Activated T-helper 17 cell treated with anti-CD3 and anti-CD28 coated beads, Interleukin-2, amount 50 U/mL, for 72 hours (primary cell): ENCODE measurements around the gene ANO1. TPM values are rescaled to one million over a fixed set of nuclear protein-coding genes. Genes with fewer than 3 reads are reported as not detected.

Experiments used
- ATAC-seq: fragments of 150-1000 bp; cut with Tn5 transposase; replicated peaks from 2 replicates; pipeline ENCODE4 v1.10.0; 2021; ENCODE audit warnings: mild to moderate bottlenecking, moderate library complexity
- H3K27ac Mint-ChIP-seq: one replicate; pipeline ENCODE4 v1.8.0; 2022; ENCODE audit warnings: mixed read lengths
- H3K27me3 Mint-ChIP-seq: one replicate; pipeline ENCODE4 v1.8.0; 2022; ENCODE audit warnings: mixed read lengths
- H3K36me3 Mint-ChIP-seq: one replicate; pipeline ENCODE4 v1.8.0; 2022; ENCODE audit warnings: low read depth, mild to moderate bottlenecking, mixed read lengths
- H3K4me1 Mint-ChIP-seq: one replicate; pipeline ENCODE4 v1.8.0; 2022; ENCODE audit warnings: mixed read lengths
- H3K4me3 Mint-ChIP-seq: one replicate; pipeline ENCODE4 v1.8.0; 2022; ENCODE audit warnings: mild to moderate bottlenecking, mixed read lengths
- H3K9me3 Mint-ChIP-seq: one replicate; pipeline ENCODE4 v1.8.0; 2022; ENCODE audit warnings: mixed read lengths
- total RNA-seq, 2 donors: library from RNA; stranded (reverse); gene quantifications; one replicate each; pipeline ENCODE4 v1.2.3, GENCODE V29; 2022

ANO1 gene
- total RNA-seq, 2 donors from 2014 or later = 0.09 to 0.11 TPM

- H3K27me3 Mint-ChIP-seq = peaks cover 22% of the 10 kb centered on the region
- H3K36me3 Mint-ChIP-seq = no peaks in the 10 kb centered on the region
Measured at GRCh38 chr11:70064008-70064725, 13.9 kb upstream of the ANO1 start.

DNA sequence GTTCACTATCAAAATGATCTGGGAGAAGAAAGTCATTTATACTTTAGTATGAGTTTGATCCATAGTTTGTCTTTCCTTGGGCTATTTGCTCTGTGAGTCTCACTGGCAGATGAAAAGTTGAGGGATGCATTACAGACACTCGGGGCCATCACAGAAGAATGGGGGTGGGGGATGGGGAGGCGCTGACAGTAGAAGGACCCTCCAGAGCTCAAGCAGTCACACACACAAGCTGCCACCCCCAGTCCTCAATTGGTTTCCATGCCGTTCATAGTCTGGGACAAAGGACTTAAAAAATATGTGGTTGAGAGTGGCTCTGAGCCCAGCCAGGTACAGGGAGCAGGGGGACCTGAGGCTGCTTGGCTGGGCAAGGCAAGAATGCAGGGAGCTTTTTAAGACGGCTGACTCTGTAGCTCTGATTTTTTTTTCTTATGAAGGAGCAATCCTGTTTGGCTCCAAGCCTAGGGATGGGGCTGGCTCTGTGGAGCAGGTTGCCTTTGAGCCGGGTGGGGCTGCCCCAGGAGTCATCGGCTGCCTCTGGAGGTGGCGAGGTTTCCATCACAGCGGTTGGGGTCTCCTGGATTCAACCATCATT is 13.3 kb upstream of the ANO1 start:
- Mint-ChIP-seq H3K4me1 (no peaks in the 10 kb centered on the region), H3K4me3 (no peak overlapping the region), H3K27ac (no peak overlapping the region), H3K9me3 (no peaks in the 10 kb centered on the region), H3K27me3 (peaks cover 27% of the 10 kb centered on the region), H3K36me3 (no peaks in the 10 kb centered on the region)
- no peak for ATAC-seq

More at GRCh38 chr11:70064008-70064725, 13.9 kb upstream of the ANO1 start:
- H3K4me1 Mint-ChIP-seq = no peaks in the 10 kb centered on the region
- H3K27ac Mint-ChIP-seq = no peak overlapping the region
- no peak overlapping the region for H3K4me3 Mint-ChIP-seq
- no peaks in the 10 kb centered on the region for H3K9me3 Mint-ChIP-seq
- no peak for ATAC-seq

DNA sequence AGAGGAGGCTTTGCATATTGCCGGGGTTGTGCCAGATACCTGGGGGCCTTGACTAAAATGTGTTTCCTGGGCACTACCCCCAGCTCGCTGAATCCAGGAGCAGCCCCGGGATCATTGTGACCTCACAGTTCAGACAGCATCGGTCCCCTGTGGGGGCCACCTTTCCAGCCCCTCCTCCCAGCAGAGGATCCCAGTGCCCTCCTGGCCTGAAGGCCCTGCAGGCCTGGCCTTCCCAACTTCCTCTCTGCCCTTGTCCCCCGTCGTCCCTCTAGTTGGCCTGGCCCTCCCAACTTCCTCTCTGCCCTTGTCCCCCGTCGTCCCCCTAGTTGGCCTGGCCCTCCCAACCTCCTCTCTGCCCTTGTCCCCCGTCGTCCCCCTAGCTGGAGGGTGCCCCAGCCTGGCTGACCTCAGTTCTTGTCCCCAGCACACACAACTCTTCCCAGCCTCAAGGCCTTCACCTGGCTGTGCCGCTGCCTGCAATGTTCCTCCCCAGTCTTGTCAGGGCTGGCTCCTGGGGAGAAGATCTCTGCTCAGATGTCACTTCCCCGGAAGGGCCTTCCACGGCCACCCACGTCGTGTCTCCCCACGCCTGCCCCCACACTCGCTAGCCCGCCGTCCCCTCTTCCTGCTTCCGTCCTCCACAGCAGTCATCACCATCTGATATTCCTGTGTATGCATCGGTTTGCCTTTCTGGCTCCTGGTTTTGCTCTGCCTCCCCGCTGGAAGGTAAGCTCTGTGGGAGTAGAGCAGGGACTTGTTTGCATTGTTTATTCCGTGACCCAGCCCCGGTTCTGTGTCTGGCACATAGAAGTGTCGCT is 12.6 kb upstream of the ANO1 start:
- no peak for ATAC-seq
- Mint-ChIP-seq H3K4me1 (no peaks in the 10 kb centered on the region), H3K27ac (no peak overlapping the region), H3K4me3 (no peak overlapping the region), H3K36me3 (no peaks in the 10 kb centered on the region), H3K27me3 (peaks cover 33% of the 10 kb centered on the region), H3K9me3 (no peaks in the 10 kb centered on the region)

DNA sequence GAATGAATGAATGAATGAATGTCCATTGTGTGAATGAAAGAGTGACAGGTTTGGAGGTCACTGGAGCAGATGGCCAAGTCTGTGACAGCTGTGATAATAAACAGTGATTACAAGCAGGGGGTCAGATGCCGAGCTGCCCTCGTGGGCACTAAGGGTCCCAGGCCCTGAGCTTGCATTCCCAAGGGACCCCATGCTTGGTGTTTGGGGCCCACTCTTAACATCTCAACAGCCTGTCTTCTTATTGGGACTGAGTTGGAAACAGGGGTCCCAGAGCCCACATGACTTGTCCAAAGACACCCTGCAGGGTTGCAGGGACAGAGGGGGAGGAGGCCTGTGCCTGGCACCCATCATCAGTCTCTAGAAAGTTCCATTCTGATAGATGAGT is 12.0 kb upstream of the ANO1 start:
- H3K36me3 Mint-ChIP-seq = no peaks in the 10 kb centered on the region
- no peak for ATAC-seq
- H3K27me3 Mint-ChIP-seq = peaks cover 38% of the 10 kb centered on the region
- no peaks in the 10 kb centered on the region for H3K9me3 Mint-ChIP-seq
- H3K4me1 Mint-ChIP-seq = no peaks in the 10 kb centered on the region
- H3K4me3 Mint-ChIP-seq = no peak overlapping the region
- H3K27ac Mint-ChIP-seq = no peak overlapping the region

GRCh38 chr11:70066628-70067027 is 11.5 kb upstream of the ANO1 start:
- Mint-ChIP-seq H3K27me3 (peaks cover 41% of the 10 kb centered on the region), H3K9me3 (no peaks in the 10 kb centered on the region), H3K4me3 (no peak overlapping the region), H3K36me3 (no peaks in the 10 kb centered on the region), H3K27ac (no peak overlapping the region), H3K4me1 (no peaks in the 10 kb centered on the region)
- ATAC-seq = no peak

GRCh38 chr11:70067036-70067435 is 11.1 kb upstream of the ANO1 start:
- no peak for ATAC-seq
- Mint-ChIP-seq H3K9me3 (no peaks in the 10 kb centered on the region), H3K36me3 (no peaks in the 10 kb centered on the region), H3K4me3 (no peak overlapping the region), H3K27ac (no peak overlapping the region), H3K27me3 (peaks cover 45% of the 10 kb centered on the region), H3K4me1 (no peaks in the 10 kb centered on the region)

GRCh38 chr11:70067591-70068341 is 10.4 kb upstream of the ANO1 start:
- Mint-ChIP-seq H3K4me1 (no peaks in the 10 kb centered on the region), H3K9me3 (no peaks in the 10 kb centered on the region), H3K36me3 (no peaks in the 10 kb centered on the region), H3K4me3 (no peak overlapping the region), H3K27ac (no peak overlapping the region), H3K27me3 (peaks cover 51% of the 10 kb centered on the region)
- no peak for ATAC-seq

DNA sequence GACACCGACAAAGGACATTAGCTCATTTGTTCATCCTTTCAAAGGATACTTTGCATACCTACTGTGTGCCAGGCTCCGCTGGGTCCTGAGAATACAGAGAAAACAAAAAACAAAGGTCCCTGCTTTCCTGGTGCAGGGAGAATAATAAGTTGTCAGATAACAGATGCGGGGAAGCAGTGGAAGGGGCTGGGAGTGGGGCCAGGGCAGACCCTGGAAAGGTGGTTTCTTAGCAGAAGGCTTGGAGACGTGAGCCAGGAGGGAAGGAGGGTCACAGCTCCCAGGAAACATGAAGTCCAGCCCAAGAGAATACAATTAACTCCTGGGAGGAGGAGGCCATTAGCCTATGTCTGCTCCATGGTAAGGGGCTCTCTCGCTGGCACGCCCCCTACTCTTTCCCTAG is 9.8 kb upstream of the ANO1 start:
- Mint-ChIP-seq H3K9me3 (no peaks in the 10 kb centered on the region), H3K4me3 (no peak overlapping the region), H3K4me1 (peaks cover 2% of the 10 kb centered on the region), H3K27me3 (peaks cover 56% of the 10 kb centered on the region), H3K36me3 (no peaks in the 10 kb centered on the region), H3K27ac (no peak overlapping the region)
- no peak for ATAC-seq

DNA sequence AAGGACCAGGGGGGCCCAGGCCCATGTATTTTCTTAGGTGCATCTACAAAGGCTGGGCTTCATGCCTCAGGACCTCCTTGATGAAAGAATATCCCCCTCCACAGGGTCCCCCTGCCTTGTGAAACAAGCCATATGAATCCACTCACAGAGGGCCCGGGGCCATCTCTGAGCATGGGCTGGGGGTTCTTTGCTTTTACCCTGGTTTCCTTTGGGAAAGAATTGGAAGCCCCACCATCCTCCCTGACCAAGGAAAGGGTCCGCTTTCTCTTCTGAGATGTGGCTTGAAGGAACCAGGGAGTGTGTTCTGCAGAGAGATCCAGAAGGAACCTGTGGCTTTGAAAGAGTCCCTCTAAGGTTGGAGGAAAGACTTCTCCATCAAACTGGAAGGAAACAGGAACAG is 9.2 kb upstream of the ANO1 start:
- Mint-ChIP-seq H3K9me3 (no peaks in the 10 kb centered on the region), H3K4me3 (no peak overlapping the region), H3K27ac (no peak overlapping the region), H3K27me3 (peaks cover 60% of the 10 kb centered on the region), H3K36me3 (no peaks in the 10 kb centered on the region), H3K4me1 (peaks cover 4% of the 10 kb centered on the region)
- ATAC-seq = no peak

- no peak overlapping the region for H3K4me3 Mint-ChIP-seq
- H3K27ac Mint-ChIP-seq = no peak overlapping the region
- ATAC-seq = no peak
Measured at GRCh38 chr11:70070706-70071105, 7.4 kb upstream of the ANO1 start.

GRCh38 chr11:70071996-70072395 is 6.1 kb upstream of the ANO1 start:
- H3K4me3 Mint-ChIP-seq = no peak overlapping the region

More at GRCh38 chr11:70070706-70071105, 7.4 kb upstream of the ANO1 start:
- Mint-ChIP-seq H3K36me3 (no peaks in the 10 kb centered on the region), H3K9me3 (no peaks in the 10 kb centered on the region), H3K27me3 (peaks cover 56% of the 10 kb centered on the region), H3K4me1 (peaks cover 4% of the 10 kb centered on the region)

DNA sequence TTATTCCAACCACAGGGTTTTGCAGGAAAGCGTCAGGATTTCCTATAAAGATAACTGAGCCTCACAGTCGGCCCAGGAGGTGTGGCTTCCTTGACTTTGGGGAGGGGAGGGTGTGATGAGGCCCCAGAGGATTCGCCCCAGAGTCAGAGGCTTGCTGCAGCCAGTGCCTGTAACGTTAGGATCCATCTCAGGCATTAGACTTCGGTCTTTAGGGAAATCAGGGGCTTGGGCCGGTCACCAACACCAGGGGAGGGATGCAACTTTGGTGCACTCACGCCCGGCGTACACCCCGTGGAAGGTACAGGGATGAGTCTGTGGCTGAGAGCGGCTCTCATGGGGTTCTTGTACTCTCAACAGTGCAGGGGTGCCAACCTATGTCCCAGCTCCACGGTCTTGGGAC is 5.7 kb upstream of the ANO1 start:
- ATAC-seq = no peak
- H3K4me1 Mint-ChIP-seq = peaks cover 4% of the 10 kb centered on the region

More at GRCh38 chr11:70071996-70072395, 6.1 kb upstream of the ANO1 start:
- Mint-ChIP-seq H3K27me3 (peaks cover 57% of the 10 kb centered on the region), H3K36me3 (no peaks in the 10 kb centered on the region), H3K9me3 (no peaks in the 10 kb centered on the region), H3K4me1 (peaks cover 4% of the 10 kb centered on the region), H3K27ac (no peak overlapping the region)
- no peak for ATAC-seq

GRCh38 chr11:70072861-70073755 is 5.0 kb upstream of the ANO1 start:
- Mint-ChIP-seq H3K27me3 (peaks cover 56% of the 10 kb centered on the region), H3K4me3 (no peak overlapping the region), H3K4me1 (peaks cover 4% of the 10 kb centered on the region), H3K36me3 (no peaks in the 10 kb centered on the region), H3K9me3 (no peaks in the 10 kb centered on the region), H3K27ac (no peak overlapping the region)
- no peak for ATAC-seq

More for the DNA sequence above, 5.7 kb upstream of the ANO1 start:
- H3K9me3 Mint-ChIP-seq = no peaks in the 10 kb centered on the region
- H3K36me3 Mint-ChIP-seq = no peaks in the 10 kb centered on the region
- H3K27me3 Mint-ChIP-seq = peaks cover 60% of the 10 kb centered on the region
- H3K27ac Mint-ChIP-seq = no peak overlapping the region
- H3K4me3 Mint-ChIP-seq = no peak overlapping the region
